ENCODE data around the gene SAP130. TPM values are rescaled to one million over a fixed set of nuclear protein-coding genes. Genes with fewer than 3 reads are reported as not detected.

SAP130 gene
- polyA plus RNA-seq, 3 donors from 2014 or later = 3.9 to 13.9 (median 4.4) TPM

Other genes with a start within 250 kb of the SAP130 start
- 10 to 100 TPM; 18.6 to 49.8 (median 22.6) TPM for gene WDR33, start 216.9 kb downstream of the SAP130 start, polyA plus RNA-seq
- 10 to 100 TPM; 35.8 to 41.3 (median 35.9) TPM for gene POLR2D, start 169.9 kb downstream of the SAP130 start, polyA plus RNA-seq
- 1 to 10 TPM; 2.7 to 7.8 (median 4.2) TPM for gene AMMECR1L, start 142.1 kb downstream of the SAP130 start, polyA plus RNA-seq
- gene UGGT1, start 63.1 kb upstream of the SAP130 start, polyA plus RNA-seq = 10 to 100 TPM; 10.9 to 32.4 (median 11.2) TPM

Measured in immature natural killer cell (primary cell).